GM18498 (cell line): ENCODE results near the gene SYNRG.

ENCODE experiments used
- ATAC-seq: cut with Tn5 transposase; IDR thresholded peaks from one replicate; pipeline ENCODE4 v1.9.1; 2021; ENCODE audit warnings: mild to moderate bottlenecking, moderate library complexity; ENCODE audit not compliant: unreplicated experiment

The SYNRG gene

DNA sequence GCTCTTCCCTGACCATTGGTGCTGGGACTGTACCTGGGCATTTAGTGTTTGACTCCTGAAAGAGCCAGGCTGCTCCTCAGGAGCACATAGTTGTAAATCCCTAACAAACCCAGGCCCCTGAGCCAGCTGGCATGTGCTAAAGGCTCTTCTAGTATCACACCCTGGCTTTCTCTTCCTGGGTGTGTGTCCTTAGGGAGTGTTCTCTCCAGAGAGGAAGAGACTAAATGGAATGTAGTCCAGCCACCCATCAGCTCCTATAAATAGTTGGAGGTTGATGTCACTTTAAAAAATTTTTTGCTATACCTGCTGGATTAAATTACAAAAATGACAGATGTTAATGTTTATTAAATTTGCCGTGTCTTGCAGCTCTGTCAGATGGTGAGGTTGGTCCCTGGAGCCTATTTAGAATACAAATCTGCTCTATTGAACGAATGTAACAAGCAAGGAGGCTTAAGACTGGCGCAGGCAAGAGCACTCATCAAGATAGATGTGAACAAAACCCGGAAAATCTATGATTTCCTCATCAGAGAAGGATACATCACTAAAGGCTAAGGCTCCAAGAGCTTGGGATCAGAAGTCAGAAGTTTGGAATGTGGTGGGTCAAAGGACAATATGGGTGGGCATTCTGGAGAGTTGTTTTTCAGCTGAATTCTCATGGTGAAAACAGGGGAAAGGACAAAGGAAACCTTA, 132.6 kb downstream of the SYNRG start:
- no peak for ATAC-seq

DNA sequence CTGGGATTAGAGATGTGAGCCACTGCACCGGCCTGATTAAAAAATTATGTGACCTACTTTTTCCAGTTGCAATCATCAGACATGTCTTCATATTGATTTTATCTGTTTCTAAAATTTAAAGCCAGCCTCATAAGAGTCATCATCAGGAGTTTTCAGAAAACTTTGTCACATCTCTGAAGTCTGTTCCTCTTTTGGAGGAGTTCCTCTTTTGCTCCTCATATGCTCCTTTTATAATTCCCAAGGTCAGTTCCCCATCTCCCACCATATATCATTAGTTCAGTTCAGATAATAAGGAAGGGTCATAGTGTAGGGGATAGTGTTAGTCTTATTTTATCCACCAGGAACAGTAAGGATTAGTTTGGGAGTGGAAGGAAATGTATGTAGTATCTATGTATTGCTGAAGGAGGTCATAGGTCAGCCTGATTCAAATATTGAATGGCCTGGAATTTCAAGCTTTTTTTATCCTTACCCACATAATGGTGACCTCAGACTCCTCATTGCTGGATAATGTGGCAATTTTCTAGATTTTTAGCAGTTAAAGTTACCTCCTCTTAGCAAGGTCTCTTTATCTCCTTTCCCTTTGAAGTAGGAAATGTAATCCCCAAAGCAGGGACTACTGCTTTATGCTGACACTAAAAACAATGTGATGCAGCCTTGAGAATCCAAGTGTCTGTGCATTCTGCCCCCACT, 133.3 kb downstream of the SYNRG start:
- ATAC-seq: no peak

DNA sequence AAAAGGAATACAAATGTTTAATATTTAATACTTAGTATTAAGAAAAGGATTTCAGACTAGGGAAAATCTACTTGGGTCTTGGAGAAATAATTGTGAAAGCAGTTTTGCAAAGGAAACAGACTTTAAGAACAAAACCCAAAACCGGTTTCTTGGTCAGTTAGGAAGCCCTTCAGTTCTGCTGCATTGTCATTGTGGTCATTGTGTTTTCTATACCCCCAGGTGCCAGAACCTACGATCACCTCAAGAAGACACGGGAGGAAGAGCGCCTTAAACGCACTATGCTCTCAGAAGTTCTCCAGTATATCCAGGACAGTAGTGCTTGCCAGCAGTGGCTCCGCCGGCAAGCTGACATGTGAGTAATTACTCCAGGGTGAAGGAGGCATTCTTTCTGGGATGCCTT, 139.0 kb downstream of the SYNRG start:
- no peak for ATAC-seq

DNA sequence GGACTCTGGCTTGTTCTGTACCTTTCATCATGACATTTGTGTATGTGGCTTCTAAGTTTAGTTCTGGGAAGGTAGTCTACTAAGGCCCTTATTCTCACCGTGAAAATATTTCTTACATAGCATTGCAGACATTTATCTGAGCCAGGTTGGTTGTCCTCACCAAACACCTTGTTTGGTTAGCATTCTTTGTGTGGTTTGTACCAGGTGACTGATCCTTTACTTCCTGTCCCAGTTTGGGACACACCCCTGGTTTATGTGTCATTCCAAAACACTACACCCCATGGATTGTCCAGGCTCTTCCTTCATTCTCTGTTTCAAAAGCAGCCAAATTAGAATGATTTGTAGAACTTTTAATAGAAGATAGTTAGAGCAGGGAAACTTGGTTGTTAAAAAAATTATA, 142.7 kb downstream of the SYNRG start:
- ATAC-seq: no peak

DNA sequence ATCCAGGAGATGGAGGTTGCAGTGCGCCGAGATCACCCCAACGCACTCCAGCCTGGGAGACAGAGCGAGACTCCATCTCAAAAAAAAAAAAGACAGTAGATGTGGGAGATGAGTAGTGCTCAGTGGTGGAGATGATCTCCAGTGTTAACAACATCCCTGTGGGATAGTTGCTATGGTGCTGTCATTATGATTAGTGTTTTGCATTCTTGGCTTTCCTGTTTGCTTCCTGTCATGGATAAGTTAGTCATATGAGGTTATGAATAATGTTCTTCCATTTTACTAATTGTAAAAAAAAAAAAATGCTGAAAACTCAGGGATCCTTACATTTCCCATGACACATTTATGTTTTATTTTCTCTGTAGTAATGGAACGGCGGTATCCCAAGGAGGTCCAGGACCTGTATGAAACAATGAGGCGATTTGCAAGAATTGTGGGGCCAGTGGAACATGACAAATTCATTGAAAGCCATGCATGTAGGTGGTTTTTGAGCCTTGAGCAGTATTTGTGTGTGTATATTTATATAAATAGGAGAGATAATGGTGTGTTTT, 144.1 kb downstream of the SYNRG start:
- ATAC-seq: no peak
